Measurements from ENCODE around the gene OXTR.
"Not testable (repeated sequence)": the region's sequence is repeated elsewhere in the genome, so short reads cannot be mapped to it uniquely, and the experiment has no call there.

Gene OXTR

DNA sequence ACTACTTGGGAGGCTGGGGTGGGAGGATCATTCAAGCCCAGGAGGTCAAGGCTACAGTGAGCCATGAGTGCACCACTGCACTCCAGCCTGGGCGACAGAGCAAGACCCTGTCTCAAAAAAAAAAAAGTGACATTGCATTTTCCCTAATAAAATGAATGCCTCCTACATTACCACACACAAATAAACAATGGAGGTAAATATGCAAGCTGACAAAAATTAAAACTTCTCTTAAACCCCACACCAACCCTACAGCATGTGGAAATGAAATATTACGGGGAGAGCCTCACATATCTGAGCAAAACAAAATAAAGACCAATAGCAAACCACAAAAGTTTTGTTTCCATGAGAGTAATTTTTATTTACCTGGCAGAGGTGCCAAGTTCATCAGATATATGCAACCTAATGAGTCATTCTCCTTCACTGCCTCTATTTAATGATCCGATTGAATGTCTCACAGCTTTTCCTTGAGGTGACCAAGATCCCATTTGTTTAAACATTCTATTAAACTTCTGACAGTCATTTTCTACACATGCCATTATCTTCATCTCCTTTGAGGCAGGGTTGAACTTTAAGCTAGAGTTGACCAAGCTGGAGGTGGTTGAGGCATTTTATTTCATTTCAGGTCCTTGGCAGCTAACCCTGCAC, 45.2 kb downstream of the OXTR start:
- Mint-ChIP-seq H3K4me1 (ENCODE audit: low read depth) (no peaks in the 10 kb centered on the region), H3K9me3 (peaks cover 9% of the 10 kb centered on the region), H3K27ac (no peak overlapping the region), H3K36me3 (ENCODE audit: low read depth) (no peaks in the 10 kb centered on the region), H3K27me3 (ENCODE audit: low read depth) (no peaks in the 10 kb centered on the region), H3K4me3 (no peak overlapping the region)
- no peak for DNase-seq (ENCODE audit: low spot score)

- H3K4me1 Mint-ChIP-seq (ENCODE audit: low read depth), result no peaks in the 10 kb centered on the region
- no peak overlapping the region for H3K4me3 Mint-ChIP-seq
Measured at GRCh38 chr3:8723612-8724011, 45.8 kb downstream of the OXTR start.

DNA sequence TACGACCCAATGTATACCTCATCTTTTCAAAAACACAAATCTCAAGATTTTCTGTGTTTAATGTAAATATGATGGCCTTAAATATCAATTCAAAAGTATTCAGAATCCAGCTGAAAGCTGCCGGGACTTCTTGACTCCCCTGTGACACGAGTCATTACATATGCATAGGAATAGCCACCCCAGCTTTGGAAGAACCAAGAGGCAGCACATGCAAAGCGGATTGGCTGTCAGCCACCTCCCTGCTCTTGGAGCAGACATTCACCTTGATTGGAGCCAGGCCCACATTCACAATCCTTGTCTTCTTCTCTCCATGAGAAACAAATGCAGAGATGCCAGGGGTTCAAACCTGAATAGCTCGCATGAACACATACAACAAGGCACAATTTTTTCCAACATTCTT, 46.6 kb downstream of the OXTR start:
- Mint-ChIP-seq H3K9me3 (peaks cover 9% of the 10 kb centered on the region), H3K27ac (no peak overlapping the region), H3K4me1 (ENCODE audit: low read depth) (no peaks in the 10 kb centered on the region), H3K4me3 (no peak overlapping the region), H3K27me3 (ENCODE audit: low read depth) (no peaks in the 10 kb centered on the region), H3K36me3 (ENCODE audit: low read depth) (no peaks in the 10 kb centered on the region)
- DNase-seq (ENCODE audit: low spot score), result no peak

More at GRCh38 chr3:8723612-8724011, 45.8 kb downstream of the OXTR start:
- no peak for DNase-seq (ENCODE audit: low spot score)
- Mint-ChIP-seq H3K27ac (no peak overlapping the region), H3K36me3 (ENCODE audit: low read depth) (no peaks in the 10 kb centered on the region), H3K27me3 (ENCODE audit: low read depth) (no peaks in the 10 kb centered on the region), H3K9me3 (peaks cover 9% of the 10 kb centered on the region)

GRCh38 chr3:8715757-8716156, 53.7 kb downstream of the OXTR start:
- not testable (repeated sequence) for H3K9me3 Mint-ChIP-seq; H3K4me3 Mint-ChIP-seq; DNase-seq (ENCODE audit: low spot score); H3K27me3 Mint-ChIP-seq (ENCODE audit: low read depth); H3K4me1 Mint-ChIP-seq (ENCODE audit: low read depth); H3K27ac Mint-ChIP-seq; H3K36me3 Mint-ChIP-seq (ENCODE audit: low read depth)

DNA sequence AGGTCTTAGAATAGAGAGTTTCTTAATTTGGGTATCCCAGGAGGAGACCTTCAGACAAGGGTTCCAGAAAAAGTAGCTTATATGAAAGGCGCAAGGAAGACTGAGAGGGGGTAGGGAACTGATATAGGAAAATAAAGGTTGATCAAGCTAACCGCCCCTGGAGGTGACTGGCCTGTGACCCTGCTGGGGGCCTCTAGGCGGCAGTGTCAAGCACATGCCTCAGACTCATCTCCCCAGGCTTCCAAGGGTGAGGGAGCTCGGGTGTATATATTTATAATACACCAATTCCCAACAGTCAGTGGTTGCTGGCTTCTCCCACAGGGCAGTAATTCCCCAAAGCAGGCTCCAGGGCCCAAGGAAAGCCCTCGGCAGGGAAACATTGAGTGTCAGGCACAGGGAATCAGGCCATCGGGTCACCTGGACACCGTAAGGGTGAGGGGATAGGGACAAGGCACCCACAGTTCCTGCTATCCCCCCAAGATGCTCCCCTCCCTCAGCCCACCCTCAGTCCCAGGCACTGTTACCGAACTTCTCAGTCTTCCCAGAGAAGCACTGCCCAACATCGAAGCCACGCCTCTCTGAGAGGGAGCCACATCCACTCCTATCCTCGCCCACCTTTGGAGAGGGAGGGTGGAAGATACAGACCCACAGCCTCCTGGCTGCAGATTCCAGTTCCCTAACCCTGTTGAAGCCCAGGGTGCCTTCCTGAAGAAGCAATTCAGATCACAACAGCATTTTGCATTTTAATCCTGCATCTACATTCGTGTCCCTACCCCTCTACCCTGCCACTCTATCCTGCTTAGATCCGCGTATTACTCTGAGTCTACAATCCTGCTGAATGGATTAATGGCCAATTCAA, 55.3 kb downstream of the OXTR start:
- no peak overlapping the region for H3K27ac Mint-ChIP-seq
- no peaks in the 10 kb centered on the region for H3K4me1 Mint-ChIP-seq (ENCODE audit: low read depth)
- DNase-seq (ENCODE audit: low spot score), result no peak
- no peaks in the 10 kb centered on the region for H3K36me3 Mint-ChIP-seq (ENCODE audit: low read depth)
- no peaks in the 10 kb centered on the region for H3K9me3 Mint-ChIP-seq
- no peak overlapping the region for H3K4me3 Mint-ChIP-seq
- H3K27me3 Mint-ChIP-seq (ENCODE audit: low read depth), result no peaks in the 10 kb centered on the region

GRCh38 chr3:8712908-8713255, 56.5 kb downstream of the OXTR start:
- Mint-ChIP-seq H3K9me3 (no peaks in the 10 kb centered on the region), H3K36me3 (ENCODE audit: low read depth) (no peaks in the 10 kb centered on the region), H3K4me1 (ENCODE audit: low read depth) (no peaks in the 10 kb centered on the region), H3K4me3 (no peak overlapping the region), H3K27ac (no peak overlapping the region), H3K27me3 (ENCODE audit: low read depth) (no peaks in the 10 kb centered on the region)
- DNase-seq (ENCODE audit: low spot score), result no peak

- Mint-ChIP-seq H3K4me3 (no peak overlapping the region), H3K36me3 (ENCODE audit: low read depth) (no peaks in the 10 kb centered on the region), H3K27ac (no peak overlapping the region), H3K4me1 (ENCODE audit: low read depth) (no peaks in the 10 kb centered on the region), H3K27me3 (ENCODE audit: low read depth) (no peaks in the 10 kb centered on the region), H3K9me3 (no peaks in the 10 kb centered on the region)
- no peak for DNase-seq (ENCODE audit: low spot score)
Measured at GRCh38 chr3:8712045-8712907, 57.1 kb downstream of the OXTR start.

- no peak overlapping the region for H3K4me3 Mint-ChIP-seq
- no peaks in the 10 kb centered on the region for H3K9me3 Mint-ChIP-seq
- H3K27me3 Mint-ChIP-seq (ENCODE audit: low read depth), result no peaks in the 10 kb centered on the region
Measured at GRCh38 chr3:8709801-8710507, 59.5 kb downstream of the OXTR start.

DNA sequence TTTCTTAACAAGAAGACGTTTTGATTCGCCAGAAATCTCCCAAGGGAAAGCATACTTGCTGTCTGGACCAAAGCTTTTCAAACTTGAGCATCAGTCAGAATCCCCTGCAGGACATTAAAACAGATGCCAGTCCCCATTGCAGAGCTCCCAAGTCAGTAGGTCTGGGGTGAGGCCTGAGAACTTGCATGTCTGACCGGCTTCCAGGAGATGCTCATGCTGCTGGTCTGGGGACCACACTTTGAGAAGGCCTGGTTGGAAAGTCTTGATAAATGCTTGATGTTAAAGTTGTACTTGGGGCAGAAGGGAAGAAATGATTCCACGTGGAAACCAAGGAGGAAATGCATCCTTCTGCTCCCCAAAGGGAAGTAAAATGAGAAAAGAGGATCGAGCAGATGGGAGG, 60.1 kb downstream of the OXTR start:
- Mint-ChIP-seq H3K36me3 (ENCODE audit: low read depth) (no peaks in the 10 kb centered on the region), H3K9me3 (no peaks in the 10 kb centered on the region), H3K27ac (no peak overlapping the region), H3K4me1 (ENCODE audit: low read depth) (no peaks in the 10 kb centered on the region), H3K27me3 (ENCODE audit: low read depth) (no peaks in the 10 kb centered on the region), H3K4me3 (no peak overlapping the region)
- DNase-seq (ENCODE audit: low spot score), result no peak

More at GRCh38 chr3:8709801-8710507, 59.5 kb downstream of the OXTR start:
- Mint-ChIP-seq H3K4me1 (ENCODE audit: low read depth) (no peaks in the 10 kb centered on the region), H3K36me3 (ENCODE audit: low read depth) (no peaks in the 10 kb centered on the region), H3K27ac (no peak overlapping the region)
- no peak for DNase-seq (ENCODE audit: low spot score)

DNA sequence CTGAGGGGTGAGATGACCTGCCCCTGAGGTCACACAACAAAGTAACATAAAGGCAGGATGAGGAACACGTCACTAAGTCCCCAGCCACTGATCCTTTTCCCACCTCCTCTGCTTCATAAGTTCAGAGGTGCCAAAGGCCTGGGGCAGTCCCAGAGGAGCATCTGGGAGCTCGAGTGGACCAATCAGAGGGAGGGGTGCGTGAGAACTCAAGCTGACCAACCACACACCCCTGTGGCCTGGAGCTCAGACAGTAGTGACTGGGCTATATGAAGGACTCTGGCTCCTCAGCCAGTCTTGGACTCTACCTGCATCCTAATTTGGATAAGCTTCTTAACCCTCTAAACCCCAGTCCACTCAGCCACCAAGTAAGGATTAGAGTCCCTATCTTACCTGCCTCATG, 63.8 kb downstream of the OXTR start:
- DNase-seq (ENCODE audit: low spot score), result no peak
- no peaks in the 10 kb centered on the region for H3K9me3 Mint-ChIP-seq
- H3K27ac Mint-ChIP-seq, result no peak overlapping the region
- no peaks in the 10 kb centered on the region for H3K27me3 Mint-ChIP-seq (ENCODE audit: low read depth)
- no peaks in the 10 kb centered on the region for H3K36me3 Mint-ChIP-seq (ENCODE audit: low read depth)
- no peaks in the 10 kb centered on the region for H3K4me1 Mint-ChIP-seq (ENCODE audit: low read depth)
- no peak overlapping the region for H3K4me3 Mint-ChIP-seq

DNA sequence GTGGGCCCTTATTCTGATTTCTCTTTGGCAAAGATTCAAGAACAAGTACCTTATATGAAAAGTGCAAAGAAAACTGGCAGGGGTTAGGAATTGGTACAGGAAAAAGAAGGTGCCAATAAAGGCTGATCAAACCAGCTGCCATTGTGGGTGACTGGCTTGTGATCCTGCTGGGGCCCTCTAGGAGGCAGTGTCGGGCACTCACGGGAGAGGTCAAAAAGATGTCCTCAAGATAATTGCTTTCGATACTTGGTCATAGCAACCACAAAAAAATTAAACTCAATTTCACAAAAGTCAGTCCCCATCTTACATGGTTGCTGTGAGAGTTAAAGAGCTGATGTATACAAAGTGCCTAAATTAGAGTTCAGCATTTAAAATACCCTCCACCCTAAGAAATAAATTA, 66.9 kb downstream of the OXTR start:
- Mint-ChIP-seq H3K9me3 (no peaks in the 10 kb centered on the region), H3K27ac (no peak overlapping the region), H3K36me3 (ENCODE audit: low read depth) (no peaks in the 10 kb centered on the region), H3K4me1 (ENCODE audit: low read depth) (no peaks in the 10 kb centered on the region), H3K4me3 (no peak overlapping the region), H3K27me3 (ENCODE audit: low read depth) (no peaks in the 10 kb centered on the region)
- no peak for DNase-seq (ENCODE audit: low spot score)

All from T-helper 2 cell treated with Interferon-gamma antibody and Interleukin-4, amounts not matched to agents 5 μg/mL and 100 μg/mL, for 36 hours (primary cell).